Measurements from ENCODE around the gene SSH2. TPM values are rescaled to one million over a fixed set of nuclear protein-coding genes. Genes with fewer than 3 reads are reported as not detected.

Gene SSH2
- total RNA-seq, 8 experiments from 2014 or later = 12.4 to 80.9 (median 16.0) TPM

DNA sequence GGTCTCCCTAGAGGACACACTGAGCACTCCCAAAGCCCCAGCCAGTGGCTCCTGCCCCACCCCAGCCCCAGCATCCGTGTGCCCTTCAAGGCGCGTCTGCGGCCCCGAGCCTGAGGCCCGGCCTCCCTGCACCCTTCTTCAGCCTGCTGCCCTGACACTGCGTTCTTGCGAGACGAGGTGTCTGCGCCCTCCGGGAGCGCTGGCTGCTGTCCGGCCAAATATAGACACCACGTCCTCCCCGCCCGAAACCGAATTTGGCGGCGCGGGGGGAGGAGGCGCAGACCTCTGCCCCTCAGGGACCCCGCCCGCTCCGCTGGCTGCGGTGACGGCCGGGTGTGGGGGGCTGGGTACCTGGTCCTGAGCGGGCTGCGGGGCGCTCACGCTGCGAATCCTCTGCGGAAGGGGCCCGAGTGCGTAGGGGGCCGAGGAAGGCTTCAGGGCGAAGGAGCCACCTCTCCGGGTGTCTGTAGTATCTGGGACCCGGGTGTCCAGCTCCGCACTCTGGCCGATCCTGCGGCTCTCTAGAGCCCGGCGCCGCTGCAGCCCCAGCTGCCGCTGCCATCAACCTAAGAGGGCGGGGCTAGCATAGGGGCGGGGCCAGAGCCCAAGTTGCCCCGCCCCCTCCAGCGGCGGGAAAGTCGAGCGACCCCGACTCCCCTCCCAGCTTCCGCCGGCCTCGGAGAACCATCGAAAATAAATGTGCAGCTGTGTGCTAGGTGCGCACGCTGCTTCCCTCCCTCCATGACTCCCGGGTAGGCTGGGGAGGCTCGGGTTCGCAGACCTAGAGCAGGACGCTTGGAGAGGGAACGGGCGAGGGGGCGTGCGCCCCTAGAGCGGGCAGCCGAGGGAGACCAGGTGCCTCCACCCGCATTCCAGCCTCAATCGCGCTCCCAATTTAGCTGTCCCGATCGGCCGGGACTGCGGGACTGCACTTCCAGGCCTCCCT, 307.4 kb downstream of the SSH2 start, which contains the start of gene CORO6:
TSS of gene CORO6 (minus strand) at position 576 of the 946 bp plus-strand sequence. CDS start 1,491 bp downstream, outside the sequence.
- WGBS, 10 experiments = 0 to 2% methylated on average over 1 to 11 of the region's 77 CpGs; no CpG with 5 or more reads in 8 of the 10 experiments
- peaks cover 2 to 7% of the 10 kb centered on the region in 2 donors for H3K4me1 ChIP-seq (replicated peaks in 1 of 2)
- H3K4me3 ChIP-seq = peak within 1 kb of the TSS; percentile 38 to 50 (median 45)
- in situ Hi-C loops (cut with MboI; ENCODE audit: low pct_unique_long_range_greater_than_20kb in 2 of 9, low sequenced_read_pairs in 9 of 9, unreplicated experiment in 9 of 9) = loop anchor here in 1 of 9 experiments (25.0 kb wide), 1 partner anchor 465 kb away; no protein-coding TSS in a partner anchor
- peak; percentile 34 to 88 (median 84) for ATAC-seq (replicated peaks in 6 of 8)
- H3K27ac ChIP-seq = no peak within 1 kb of the TSS

DNA sequence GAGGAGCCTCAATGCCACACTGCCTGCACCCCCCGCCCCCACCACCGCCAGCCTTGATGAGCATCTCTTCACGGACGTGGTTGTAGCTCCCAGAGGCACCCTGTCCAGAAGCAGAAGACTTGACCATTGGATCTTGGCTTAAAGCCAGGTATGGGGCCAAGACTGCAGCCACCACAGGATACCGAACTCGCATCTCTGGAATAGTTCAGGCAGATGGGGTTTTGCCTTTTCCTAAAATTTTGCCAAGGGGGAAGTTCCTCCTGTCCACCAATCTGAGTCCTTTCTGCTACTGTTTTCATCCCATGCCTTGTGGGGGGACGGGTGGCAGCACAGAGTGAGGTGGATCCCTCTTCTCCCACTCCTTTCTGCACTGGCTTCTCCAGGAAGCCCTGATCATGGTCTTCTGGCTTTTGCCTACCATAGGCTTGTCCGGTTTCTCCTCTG, 308.3 kb downstream of the SSH2 start:
- no peak overlapping the region for H3K27ac ChIP-seq
- peaks cover 6 to 10% of the 10 kb centered on the region in 2 donors for H3K4me1 ChIP-seq (replicated peaks in 1 of 2)
- no peak overlapping the region for H3K4me3 ChIP-seq
- 17 to 91% (median 75%) methylated on average over 1 to 5 of the region's 8 CpGs; no CpG with 5 or more reads in 5 of the 10 experiments for WGBS, 10 experiments
- peak in 1 of 8 experiments; percentile 2 for ATAC-seq (replicated peaks in 6 of 8)
- in situ Hi-C loops (cut with MboI; ENCODE audit: low pct_unique_long_range_greater_than_20kb in 2 of 9, low sequenced_read_pairs in 9 of 9, unreplicated experiment in 9 of 9) = loop anchor here in 1 of 9 experiments (25.0 kb wide), 1 partner anchor 466 kb away; no protein-coding TSS in a partner anchor

DNA sequence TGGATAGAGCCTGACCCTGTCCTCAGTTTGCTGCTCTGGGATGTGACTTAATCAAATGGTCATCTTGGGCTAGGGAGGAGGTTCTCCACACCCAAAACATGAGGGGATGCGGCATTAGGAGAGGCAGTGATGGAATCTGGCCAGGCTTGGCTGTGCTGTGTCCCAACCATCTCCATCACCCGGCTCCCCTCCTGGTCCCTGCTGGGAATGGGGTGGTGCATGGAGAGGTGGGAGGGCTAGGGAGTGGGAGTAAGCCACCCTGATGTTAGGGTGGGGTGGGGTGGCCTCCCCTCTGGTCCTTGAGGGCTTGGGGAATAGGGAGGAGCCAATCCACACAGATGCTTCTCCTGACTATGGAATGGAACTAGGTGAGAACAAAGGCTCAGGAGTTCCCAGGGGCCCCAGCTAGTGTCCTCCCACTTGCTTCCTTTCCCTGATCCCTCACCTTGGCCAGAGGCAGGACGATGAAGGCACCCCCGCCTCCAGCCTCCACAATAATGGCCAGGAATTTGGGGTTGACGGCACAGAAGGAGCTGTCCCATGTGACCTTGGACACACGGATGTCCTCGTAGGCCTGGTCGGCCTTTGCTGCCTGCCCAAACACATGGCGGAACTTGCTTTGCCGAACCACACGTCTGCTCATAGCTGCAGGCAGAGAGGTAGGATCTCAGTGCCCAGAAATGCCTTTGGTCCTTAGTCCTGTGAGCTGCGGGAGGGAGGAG, 309.1 kb downstream of the SSH2 start:
- H3K4me3 ChIP-seq = no peak overlapping the region
- in situ Hi-C loops (cut with MboI; ENCODE audit: low pct_unique_long_range_greater_than_20kb in 2 of 9, low sequenced_read_pairs in 9 of 9, unreplicated experiment in 9 of 9) = loop anchor here in 1 of 9 experiments (25.0 kb wide), 1 partner anchor 466 kb away; no protein-coding TSS in a partner anchor
- no peak for ATAC-seq (replicated peaks in 6 of 8)
- WGBS, 10 experiments = 93% methylated on average over 3 of the region's 12 CpGs; no CpG with 5 or more reads in 9 of the 10 experiments
- peaks cover 10 to 14% of the 10 kb centered on the region in 2 donors for H3K4me1 ChIP-seq (replicated peaks in 1 of 2)
- H3K27ac ChIP-seq = no peak overlapping the region

GRCh38 chr17:29620271-29620670, 309.8 kb downstream of the SSH2 start:
- WGBS, 10 experiments = 0 to 100% (median 83%) methylated on average over 1 to 3 of the region's 4 CpGs; no CpG with 5 or more reads in 5 of the 10 experiments
- no peak overlapping the region for H3K27ac ChIP-seq
- ATAC-seq (replicated peaks in 6 of 8) = peak in 1 of 8 experiments; percentile 1
- H3K4me3 ChIP-seq = no peak overlapping the region
- in situ Hi-C loops (cut with MboI; ENCODE audit: low pct_unique_long_range_greater_than_20kb in 2 of 9, low sequenced_read_pairs in 9 of 9, unreplicated experiment in 9 of 9) = loop anchor here in 1 of 9 experiments (25.0 kb wide), 1 partner anchor 467 kb away; no protein-coding TSS in a partner anchor
- peaks cover 13 to 15% of the 10 kb centered on the region in 2 donors for H3K4me1 ChIP-seq (replicated peaks in 1 of 2)

- Histone ChIP-seq H3K4me1 (replicated peaks in 1 of 2) (peaks cover 21 to 23% of the 10 kb centered on the region in 2 donors), H3K4me3 (no peak overlapping the region), H3K27ac (no peak overlapping the region)
- peak in 1 of 8 experiments; percentile 15 for ATAC-seq (replicated peaks in 6 of 8)
- in situ Hi-C loops (cut with MboI; ENCODE audit: low pct_unique_long_range_greater_than_20kb in 2 of 9, low sequenced_read_pairs in 9 of 9, unreplicated experiment in 9 of 9) = loop anchor here in 1 of 9 experiments (25.0 kb wide), 1 partner anchor 468 kb away; no protein-coding TSS in a partner anchor
Measured at GRCh38 chr17:29619251-29619650, 310.8 kb downstream of the SSH2 start.

DNA sequence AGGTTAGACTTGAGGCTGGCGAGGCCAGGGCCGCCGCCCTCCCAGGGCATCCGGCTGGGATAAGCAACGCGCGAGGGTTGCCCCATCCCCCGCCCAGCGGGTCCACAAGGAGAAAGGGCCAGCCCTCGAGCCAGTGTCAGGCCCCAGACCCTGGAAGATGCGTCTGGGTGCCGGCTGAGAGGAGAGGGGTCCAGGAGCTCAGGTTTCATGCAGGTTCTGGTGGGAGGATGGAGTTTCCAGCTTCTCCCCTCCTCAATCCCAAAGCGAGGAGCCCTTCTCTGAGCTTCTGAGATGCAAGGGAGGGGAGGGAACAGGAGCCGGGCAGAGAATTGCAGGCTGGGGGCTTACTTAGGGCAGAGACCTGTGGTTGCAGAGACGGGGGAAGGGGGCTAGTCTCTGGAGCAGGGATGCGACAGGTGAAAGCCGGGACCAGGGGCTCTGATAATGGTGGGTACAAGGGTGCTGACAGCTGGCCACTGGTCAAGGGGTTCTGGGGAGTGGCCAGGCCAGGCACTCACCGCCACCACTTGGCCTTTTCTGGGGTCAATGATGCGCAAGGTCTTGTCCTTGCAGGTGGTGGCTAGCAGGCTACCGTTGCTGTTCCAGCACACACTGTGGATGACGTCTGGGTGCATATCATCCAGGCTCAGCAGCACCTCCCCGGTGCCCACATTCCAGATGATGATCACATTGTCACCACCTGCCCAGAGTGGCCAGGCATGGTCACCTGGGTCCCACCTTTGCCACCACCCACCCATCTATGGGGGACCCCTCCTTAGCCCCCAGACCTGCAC, 311.6 kb downstream of the SSH2 start:
- in situ Hi-C loops (cut with MboI; ENCODE audit: low pct_unique_long_range_greater_than_20kb in 2 of 9, low sequenced_read_pairs in 9 of 9, unreplicated experiment in 9 of 9) = loop anchor here in 1 of 9 experiments (25.0 kb wide), 1 partner anchor 469 kb away; no protein-coding TSS in a partner anchor
- WGBS, 10 experiments = 35 to 56% methylated on average over 3 to 4 of the region's 22 CpGs; no CpG with 5 or more reads in 8 of the 10 experiments
- no peak for ATAC-seq (replicated peaks in 6 of 8)
- Histone ChIP-seq H3K4me1 (replicated peaks in 1 of 2) (peaks cover 28 to 31% of the 10 kb centered on the region in 2 donors), H3K27ac (no peak overlapping the region), H3K4me3 (no peak overlapping the region)

DNA sequence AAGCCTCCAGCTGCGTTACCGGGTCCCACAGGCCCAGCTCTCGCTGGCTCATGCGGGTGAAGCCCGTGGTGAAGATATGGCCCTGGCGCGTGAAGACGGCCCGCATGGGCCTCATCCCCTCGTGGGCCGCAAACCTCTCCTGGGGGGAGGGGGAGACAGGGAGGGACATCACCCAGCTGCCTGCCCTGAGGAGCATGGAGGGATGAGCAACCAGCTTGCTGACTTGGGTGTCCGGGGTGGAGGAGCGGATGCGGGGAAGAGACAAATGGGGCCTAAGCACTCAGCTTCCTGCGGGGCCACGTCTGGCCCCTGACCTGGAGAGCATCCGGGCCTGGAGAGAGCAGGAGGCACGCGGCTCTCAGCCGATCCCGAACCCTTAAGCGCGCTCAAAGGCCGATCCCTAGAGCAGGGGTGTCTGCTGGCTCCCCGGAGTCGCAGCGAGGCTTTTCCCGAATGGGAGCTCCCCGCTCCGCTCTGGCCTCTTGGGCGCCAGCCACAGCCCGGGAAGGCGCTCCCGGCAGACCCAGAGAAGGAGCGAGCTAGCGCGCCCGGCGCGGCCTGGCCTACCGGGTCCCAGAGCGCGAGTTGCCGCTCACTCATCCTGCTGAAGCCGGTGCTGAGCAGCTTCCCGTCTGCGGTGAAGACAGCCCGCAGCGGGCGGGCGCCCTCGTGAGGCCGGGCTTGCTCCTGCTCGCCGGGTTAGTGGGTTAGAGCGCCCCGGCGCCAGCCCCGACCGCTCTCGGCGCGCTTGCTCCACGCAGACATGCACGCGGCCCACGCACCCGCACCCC, 312.4 kb downstream of the SSH2 start:
- 18 to 46% (median 23%) methylated on average over 3 to 15 of the region's 68 CpGs; no CpG with 5 or more reads in 6 of the 10 experiments for WGBS, 10 experiments
- Histone ChIP-seq H3K27ac (no peak overlapping the region), H3K4me3 (no peak overlapping the region), H3K4me1 (replicated peaks in 1 of 2) (peaks cover 29 to 34% of the 10 kb centered on the region in 2 donors)
- in situ Hi-C loops (cut with MboI; ENCODE audit: low pct_unique_long_range_greater_than_20kb in 2 of 9, low sequenced_read_pairs in 9 of 9, unreplicated experiment in 9 of 9) = loop anchor here in 1 of 9 experiments (25.0 kb wide), 1 partner anchor 470 kb away; no protein-coding TSS in a partner anchor
- no peak for ATAC-seq (replicated peaks in 6 of 8)

GRCh38 chr17:29617125-29617480, 312.9 kb downstream of the SSH2 start:
- peak in 6 of 8 experiments; percentile 0 to 47 (median 29) for ATAC-seq (replicated peaks in 6 of 8)
- Histone ChIP-seq H3K4me3 (no peak overlapping the region), H3K27ac (no peak overlapping the region), H3K4me1 (replicated peaks in 1 of 2) (peaks cover 28 to 34% of the 10 kb centered on the region in 2 donors)
- WGBS, 10 experiments = no CpG with 5 or more reads among the region's 16 CpGs
- in situ Hi-C loops (cut with MboI; ENCODE audit: low pct_unique_long_range_greater_than_20kb in 2 of 9, low sequenced_read_pairs in 9 of 9, unreplicated experiment in 9 of 9) = loop anchor here in 1 of 9 experiments (25.0 kb wide), 1 partner anchor 470 kb away; no protein-coding TSS in a partner anchor

GRCh38 chr17:29616300-29617048, 313.6 kb downstream of the SSH2 start:
- Histone ChIP-seq H3K4me1 (replicated peaks in 1 of 2) (peaks cover 27 to 34% of the 10 kb centered on the region in 2 donors), H3K4me3 (peak overlapping the region in 2 of 5 donors; percentile 25 to 26), H3K27ac (no peak overlapping the region)
- WGBS, 10 experiments = 20 to 100% (median 42%) methylated on average over 1 to 11 of the region's 32 CpGs; no CpG with 5 or more reads in 4 of the 10 experiments
- no peak for ATAC-seq (replicated peaks in 6 of 8)
- in situ Hi-C loops (cut with MboI; ENCODE audit: low pct_unique_long_range_greater_than_20kb in 2 of 9, low sequenced_read_pairs in 9 of 9, unreplicated experiment in 9 of 9) = loop anchor here in 1 of 9 experiments (25.0 kb wide), 1 partner anchor 471 kb away; no protein-coding TSS in a partner anchor

DNA sequence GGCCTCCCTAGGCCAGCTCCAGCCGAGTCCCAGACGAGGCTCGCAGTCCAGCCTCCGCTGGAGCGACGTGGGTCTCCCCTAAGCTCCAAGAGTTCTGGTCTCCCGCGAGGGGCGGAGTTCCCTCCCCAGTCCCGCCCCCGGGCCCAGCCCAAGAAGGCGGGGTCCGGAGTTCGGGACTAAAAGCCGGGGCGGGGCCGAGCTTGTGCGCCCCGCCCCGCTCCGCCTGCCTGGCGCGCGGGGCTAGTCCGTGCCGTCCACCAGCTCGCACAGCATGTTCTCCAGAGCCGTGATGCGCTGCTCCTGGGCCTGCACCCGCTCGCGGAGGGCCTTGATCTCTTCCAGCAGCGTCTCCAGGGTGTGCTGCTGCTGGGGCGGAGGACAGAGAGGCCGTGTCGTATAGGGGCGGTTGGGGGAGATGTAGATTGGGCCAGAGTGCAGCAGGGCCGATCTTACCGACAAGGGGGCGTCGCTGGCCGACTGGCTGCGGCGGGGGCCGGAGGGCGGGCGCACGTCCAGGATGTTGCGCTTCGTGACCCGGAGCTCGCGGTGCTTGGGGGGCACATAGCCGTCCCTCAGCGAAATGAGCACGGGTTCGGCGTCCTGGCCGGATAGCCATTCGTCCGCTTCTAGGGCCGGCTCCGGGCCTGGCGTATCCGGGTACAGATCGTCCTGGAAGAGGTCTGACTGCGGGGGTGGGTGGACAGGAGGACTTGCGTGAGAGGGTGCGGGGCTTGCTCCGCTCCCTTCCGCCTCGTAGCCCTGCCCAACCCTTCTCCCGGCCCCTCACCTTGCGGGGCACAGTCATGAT, 314.3 kb downstream of the SSH2 start:
- 20 to 100% (median 37%) methylated on average over 1 to 5 of the region's 74 CpGs; no CpG with 5 or more reads in 7 of the 10 experiments for WGBS, 10 experiments
- Histone ChIP-seq H3K27ac (no peak overlapping the region), H3K4me3 (peak overlapping the region in 4 of 5 donors; percentile 4 to 26 (median 19)), H3K4me1 (replicated peaks in 1 of 2) (peaks cover 27 to 34% of the 10 kb centered on the region in 2 donors)
- ATAC-seq (replicated peaks in 6 of 8) = peak; percentile 50 to 80 (median 71)
- in situ Hi-C loops (cut with MboI; ENCODE audit: low pct_unique_long_range_greater_than_20kb in 2 of 9, low sequenced_read_pairs in 9 of 9, unreplicated experiment in 9 of 9) = loop anchor here in 1 of 9 experiments (25.0 kb wide), 1 partner anchor 472 kb away; no protein-coding TSS in a partner anchor

Measured in motor neuron (in vitro differentiated cells).